ENCODE data around the gene ETS1.

The ETS1 gene

DNA sequence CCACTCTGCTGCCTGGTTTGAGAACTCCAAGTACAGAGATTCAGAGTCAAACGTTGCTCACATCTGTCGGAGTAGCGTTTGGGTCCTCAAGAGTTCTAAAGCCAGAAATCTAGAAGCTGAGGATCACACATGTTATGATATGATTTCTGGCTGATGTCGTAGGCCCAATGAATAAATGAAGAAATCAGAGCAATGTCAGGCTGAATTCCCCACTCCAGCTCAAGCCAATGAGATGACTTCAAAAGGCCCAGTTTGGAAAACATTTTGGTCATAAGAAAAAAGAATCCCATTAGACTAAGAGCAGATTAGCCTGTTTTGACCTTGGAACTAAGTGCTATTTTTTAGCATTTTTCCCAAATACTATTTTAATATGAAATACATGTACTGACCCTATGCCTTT lies 106.7 kb downstream of the ETS1 start:
- DNase-seq (ENCODE audit: low spot score in 2 of 2) = no peak
- H3K27ac Mint-ChIP-seq = peak overlapping the region; percentile 96
- no peaks in the 10 kb centered on the region for H3K9me3 Mint-ChIP-seq
- ATAC-seq = no peak
- H3K36me3 Mint-ChIP-seq = peaks cover 100% of the 10 kb centered on the region
- H3K4me3 Mint-ChIP-seq = peak overlapping the region; percentile 71
- peaks cover 94% of the 10 kb centered on the region for H3K4me1 Mint-ChIP-seq

DNA sequence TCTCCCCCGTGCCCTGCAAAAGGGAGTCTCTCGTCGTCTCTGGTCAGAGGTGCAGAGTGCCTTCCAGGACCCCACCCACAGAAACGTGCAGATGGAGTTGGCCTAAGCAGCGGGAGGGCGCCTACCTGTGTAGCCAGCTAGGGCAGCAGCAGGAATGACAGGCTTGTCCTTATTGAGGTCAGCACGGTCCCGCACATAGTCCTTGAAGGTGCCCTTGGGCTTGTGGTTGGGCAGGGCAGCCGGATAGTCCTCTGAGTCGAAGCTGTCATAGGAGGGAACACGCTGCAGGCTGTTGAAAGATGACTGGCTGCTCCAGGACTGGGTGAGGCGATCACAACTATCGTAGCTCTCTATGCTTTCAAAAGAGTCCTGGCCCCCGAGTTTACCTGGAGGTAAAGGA lies 107.3 kb downstream of the ETS1 start:
- H3K4me3 Mint-ChIP-seq = peak overlapping the region; percentile 71
- peak overlapping the region; percentile 96 for H3K27ac Mint-ChIP-seq
- H3K9me3 Mint-ChIP-seq = no peaks in the 10 kb centered on the region
- DNase-seq (ENCODE audit: low spot score in 2 of 2) = no peak
- H3K36me3 Mint-ChIP-seq = peaks cover 100% of the 10 kb centered on the region
- ATAC-seq = no peak
- H3K4me1 Mint-ChIP-seq = peaks cover 92% of the 10 kb centered on the region

DNA sequence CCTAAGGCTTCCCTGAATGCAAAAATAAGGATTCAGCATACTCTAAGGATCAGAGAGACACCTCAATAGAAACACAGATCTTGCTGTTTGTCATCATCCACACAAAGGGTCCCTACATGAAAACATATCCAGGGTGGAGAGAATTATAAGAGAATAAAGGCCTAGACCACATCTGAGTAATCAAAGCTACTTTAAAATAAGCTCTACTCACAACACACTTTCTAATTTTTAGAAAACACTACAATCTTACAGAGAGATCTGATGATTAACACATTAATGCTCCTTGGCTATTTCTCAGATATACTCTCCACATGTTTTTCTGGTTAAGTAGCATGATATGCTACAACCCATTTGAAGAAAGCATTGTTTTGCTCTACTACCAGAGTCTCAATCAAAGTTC lies 108.2 kb downstream of the ETS1 start:
- H3K4me1 Mint-ChIP-seq = peaks cover 92% of the 10 kb centered on the region
- ATAC-seq (no peak), DNase-seq (ENCODE audit: low spot score in 2 of 2) (no peak)
- peaks cover 100% of the 10 kb centered on the region for H3K36me3 Mint-ChIP-seq
- H3K4me3 Mint-ChIP-seq = peak overlapping the region; percentile 71
- H3K27ac Mint-ChIP-seq = peak overlapping the region; percentile 96
- no peaks in the 10 kb centered on the region for H3K9me3 Mint-ChIP-seq

DNA sequence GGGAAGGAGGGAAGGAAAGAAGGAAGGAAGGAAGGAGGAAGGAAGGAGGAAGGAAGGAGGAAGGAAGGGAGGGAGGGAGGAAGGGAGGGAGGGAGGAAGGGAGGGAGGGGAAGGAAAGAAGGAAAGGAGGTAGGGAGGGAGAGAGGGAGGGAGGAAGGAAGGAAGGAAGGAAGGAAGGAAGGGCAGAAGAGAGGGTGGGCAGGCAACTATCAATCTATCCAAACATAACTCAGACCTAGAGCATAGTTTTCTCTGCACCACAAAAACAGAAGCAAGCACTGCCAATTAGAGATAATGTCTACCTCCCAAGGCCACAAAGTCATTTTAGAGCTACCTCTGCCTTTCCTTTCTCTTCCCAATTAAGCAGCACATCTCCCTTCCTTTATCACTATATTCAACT lies 109.1 kb downstream of the ETS1 start:
- Mint-ChIP-seq H3K27ac (peak overlapping the region; percentile 96), H3K4me3 (peak overlapping the region; percentile 71), H3K9me3 (no peaks in the 10 kb centered on the region), H3K36me3 (peaks cover 100% of the 10 kb centered on the region), H3K4me1 (peaks cover 92% of the 10 kb centered on the region)
- no peak for ATAC-seq
- no peak for DNase-seq (ENCODE audit: low spot score in 2 of 2)

DNA sequence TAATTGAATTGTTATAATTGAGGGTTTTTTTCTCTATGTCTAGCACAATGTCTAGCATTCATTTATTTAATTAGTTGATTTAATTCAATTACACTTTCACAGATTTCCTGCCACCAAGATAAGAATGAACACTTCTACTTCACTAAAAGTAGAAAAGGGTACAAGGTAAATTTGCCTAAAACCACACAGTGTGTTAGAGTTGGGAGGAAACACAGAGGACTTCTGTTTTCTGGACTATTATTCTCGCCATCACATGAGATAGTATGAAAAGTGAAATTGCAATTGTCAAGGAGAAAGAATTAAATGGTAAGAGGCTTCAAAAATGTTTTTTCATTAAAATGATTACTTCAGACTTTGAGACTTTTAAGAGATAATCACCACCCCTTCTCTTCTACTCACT lies 109.5 kb downstream of the ETS1 start:
- no peaks in the 10 kb centered on the region for H3K9me3 Mint-ChIP-seq
- H3K4me3 Mint-ChIP-seq = peak overlapping the region; percentile 71
- DNase-seq (ENCODE audit: low spot score in 2 of 2) (no peak), ATAC-seq (no peak)
- H3K36me3 Mint-ChIP-seq = peaks cover 100% of the 10 kb centered on the region
- H3K27ac Mint-ChIP-seq = peak overlapping the region; percentile 96
- H3K4me1 Mint-ChIP-seq = peaks cover 92% of the 10 kb centered on the region

DNA sequence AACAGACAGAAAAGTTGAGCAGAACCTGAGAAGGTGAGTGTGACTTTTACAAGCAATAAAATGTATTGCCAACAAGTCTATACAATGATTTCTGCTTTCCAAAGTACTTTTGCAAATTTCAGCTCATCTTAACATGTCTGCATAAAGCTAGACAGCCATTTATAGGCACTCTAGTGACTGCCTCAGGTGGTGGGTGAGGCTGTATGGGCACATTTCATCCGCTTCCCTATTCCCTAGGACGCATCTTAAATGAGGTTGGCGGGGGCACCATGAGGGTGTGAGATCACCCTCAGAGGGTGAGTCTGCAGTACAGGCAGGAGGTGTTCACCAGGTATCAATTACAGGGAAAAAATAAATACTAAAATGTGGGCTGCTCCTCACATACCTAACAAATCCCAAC lies 110.1 kb downstream of the ETS1 start:
- peak overlapping the region; percentile 96 for H3K27ac Mint-ChIP-seq
- H3K36me3 Mint-ChIP-seq = peaks cover 100% of the 10 kb centered on the region

DNA sequence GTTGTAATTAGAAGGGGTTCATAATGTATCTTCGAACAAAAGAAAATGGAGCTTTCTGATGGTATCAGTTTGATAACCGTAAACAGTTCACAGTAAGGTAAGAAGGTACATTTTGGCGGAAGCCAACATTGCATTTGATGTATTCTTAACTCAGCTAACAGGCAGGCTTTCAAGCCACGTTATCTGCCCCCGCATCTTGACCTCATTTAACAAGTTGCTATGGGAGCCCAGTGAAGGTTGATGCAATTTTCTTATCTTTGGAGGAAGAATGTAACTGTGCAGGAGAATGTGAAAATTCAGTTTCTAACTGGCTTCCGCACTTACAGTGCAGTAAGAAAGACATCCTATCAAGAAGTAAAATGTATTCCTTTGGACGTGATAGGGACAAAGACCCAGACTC lies 110.6 kb downstream of the ETS1 start:
- peak; percentile 61 for ATAC-seq
- Mint-ChIP-seq H3K27ac (peak overlapping the region; percentile 96), H3K9me3 (no peaks in the 10 kb centered on the region), H3K36me3 (peaks cover 100% of the 10 kb centered on the region), H3K4me3 (peak overlapping the region; percentile 71), H3K4me1 (peaks cover 92% of the 10 kb centered on the region)
- DNase-seq (ENCODE audit: low spot score in 2 of 2) = no peak

More for the DNA sequence above, 110.1 kb downstream of the ETS1 start:
- Mint-ChIP-seq H3K4me1 (peaks cover 92% of the 10 kb centered on the region), H3K4me3 (peak overlapping the region; percentile 71), H3K9me3 (no peaks in the 10 kb centered on the region)
- ATAC-seq (no peak), DNase-seq (ENCODE audit: low spot score in 2 of 2) (no peak)

DNA sequence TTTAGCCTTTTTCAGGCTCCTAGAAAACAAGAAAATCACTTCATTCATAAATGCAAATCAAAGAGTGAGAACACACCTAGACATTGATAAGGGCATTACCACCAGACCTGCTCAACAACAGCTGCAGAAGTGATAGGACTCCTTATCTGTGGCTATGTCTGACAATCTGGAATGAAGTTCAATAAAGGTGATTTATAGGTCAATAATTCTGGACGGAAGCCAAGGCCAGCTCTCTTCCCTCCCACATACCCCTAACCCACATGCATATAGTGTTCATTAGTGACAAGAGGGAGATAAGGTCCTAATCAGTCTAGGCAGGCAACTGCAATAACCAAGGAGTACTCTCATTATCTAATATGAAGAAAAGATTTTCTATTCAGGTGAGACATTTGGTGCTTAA lies 111.3 kb downstream of the ETS1 start:
- peaks cover 95% of the 10 kb centered on the region for H3K4me1 Mint-ChIP-seq
- no peaks in the 10 kb centered on the region for H3K9me3 Mint-ChIP-seq
- ATAC-seq (no peak), DNase-seq (ENCODE audit: low spot score in 2 of 2) (no peak)
- peak overlapping the region; percentile 71 for H3K4me3 Mint-ChIP-seq
- peaks cover 100% of the 10 kb centered on the region for H3K36me3 Mint-ChIP-seq
- peak overlapping the region; percentile 96 for H3K27ac Mint-ChIP-seq

DNA sequence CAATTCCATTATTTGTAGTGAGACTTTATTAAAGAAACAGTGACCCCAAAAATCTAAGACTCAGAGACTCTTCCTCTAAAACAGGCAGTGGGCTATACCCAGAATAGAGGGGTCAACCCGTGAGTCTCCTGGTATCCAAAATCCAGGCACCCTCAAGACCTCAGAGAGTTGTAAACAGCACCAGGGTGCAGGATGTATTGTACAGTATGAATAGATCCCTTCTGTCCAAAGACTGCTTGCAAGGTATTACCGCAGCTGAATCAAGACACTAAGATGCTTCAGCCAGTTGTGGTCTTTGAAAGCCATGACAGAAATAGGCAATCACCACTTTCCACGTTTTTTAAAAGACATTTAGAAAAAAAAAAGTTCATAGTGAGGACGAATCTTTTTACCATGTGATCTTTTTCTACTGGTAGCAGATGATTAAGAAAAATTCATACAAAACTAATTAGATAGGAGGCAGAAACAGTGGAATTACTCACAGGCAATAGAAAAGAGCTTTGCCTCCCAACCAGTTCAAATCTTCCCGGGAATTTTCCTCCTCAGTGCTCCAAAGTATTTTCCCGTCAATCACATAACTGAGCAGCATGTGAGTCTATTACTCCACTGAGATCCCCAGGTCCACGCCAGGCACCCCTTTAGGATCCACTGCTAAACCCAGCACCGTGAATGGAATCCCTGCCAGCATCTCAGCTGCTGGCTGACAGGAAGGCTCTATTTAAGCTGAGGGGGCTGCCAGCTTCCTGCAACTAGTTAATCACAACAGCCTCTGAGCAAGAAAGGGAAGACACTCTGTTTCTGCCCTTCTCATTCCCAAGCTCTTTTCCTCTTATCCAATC lies 113.1 kb downstream of the ETS1 start:
- peaks cover 97% of the 10 kb centered on the region for H3K4me1 Mint-ChIP-seq
- H3K4me3 Mint-ChIP-seq = peak overlapping the region; percentile 71
- peak overlapping the region; percentile 96 for H3K27ac Mint-ChIP-seq
- DNase-seq (ENCODE audit: low spot score in 2 of 2) (no peak), ATAC-seq (no peak)
- peaks cover 100% of the 10 kb centered on the region for H3K36me3 Mint-ChIP-seq
- H3K9me3 Mint-ChIP-seq = no peaks in the 10 kb centered on the region

DNA sequence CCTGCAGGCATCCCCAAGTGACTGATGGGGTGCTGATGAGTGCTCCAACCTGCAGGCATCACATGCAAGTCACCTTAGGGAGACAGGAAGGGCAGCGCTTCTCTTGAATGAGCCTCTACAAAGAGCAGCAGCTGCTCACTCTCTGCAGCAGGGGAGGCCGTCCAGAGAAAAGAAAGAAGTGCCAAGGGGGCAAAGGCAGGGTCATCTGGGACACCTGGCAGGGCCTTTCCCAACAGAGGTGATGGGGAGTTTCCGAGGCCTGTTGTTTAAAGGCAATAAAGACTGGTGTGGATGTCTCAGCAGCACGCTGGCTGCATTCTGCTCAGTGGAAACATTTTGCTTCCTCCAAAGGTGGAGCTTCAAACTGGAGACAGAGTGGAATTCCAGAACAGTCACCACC lies 113.7 kb downstream of the ETS1 start:
- H3K4me1 Mint-ChIP-seq = peaks cover 97% of the 10 kb centered on the region
- H3K27ac Mint-ChIP-seq = peak overlapping the region; percentile 96
- no peaks in the 10 kb centered on the region for H3K9me3 Mint-ChIP-seq
- DNase-seq (ENCODE audit: low spot score in 2 of 2) (no peak), ATAC-seq (no peak)
- peak overlapping the region; percentile 71 for H3K4me3 Mint-ChIP-seq
- peaks cover 100% of the 10 kb centered on the region for H3K36me3 Mint-ChIP-seq

DNA sequence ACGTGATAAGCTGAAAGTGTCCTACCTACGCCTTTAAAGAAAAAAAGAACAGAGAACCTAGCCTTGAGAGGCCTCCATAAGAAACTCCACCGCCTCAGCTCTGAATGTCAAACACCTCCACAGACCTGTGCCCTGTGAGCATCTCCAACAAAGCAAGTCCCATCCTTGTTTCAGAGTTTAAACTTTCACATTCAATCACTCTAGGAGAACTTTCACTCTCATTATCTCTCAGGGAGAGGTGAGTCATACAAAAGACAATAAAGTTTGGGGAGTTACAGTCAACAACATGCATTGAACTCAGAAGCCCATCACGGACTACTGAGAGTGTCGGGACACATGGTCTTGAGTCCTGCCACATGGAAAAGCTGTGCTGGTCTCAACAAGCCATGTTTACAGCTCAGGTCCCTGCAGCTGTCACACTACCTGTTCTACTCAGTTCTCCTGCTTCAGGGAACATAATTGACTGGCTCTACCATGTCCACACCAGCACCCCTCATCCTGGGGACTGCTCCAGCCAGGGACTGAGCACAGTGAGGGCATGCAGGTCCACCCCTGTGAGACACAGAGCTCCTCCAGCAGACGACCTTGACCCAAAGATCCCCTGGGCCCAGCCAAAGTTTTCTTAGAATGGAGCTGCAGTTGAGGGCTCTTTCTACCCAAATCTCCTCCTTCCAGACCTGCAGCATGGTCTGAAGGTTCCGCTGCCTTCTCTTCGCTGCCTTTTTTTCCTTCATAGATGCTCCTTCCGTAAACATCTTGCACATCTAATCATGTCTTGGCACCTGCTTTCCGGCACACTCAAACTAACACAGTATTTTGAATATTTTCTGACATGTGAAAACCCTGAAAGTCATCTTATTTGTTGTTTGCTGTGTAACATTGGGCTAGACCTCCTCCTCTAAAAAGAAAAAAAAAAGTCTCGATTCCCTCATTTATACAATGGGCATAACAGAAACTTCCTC lies 114.9 kb downstream of the ETS1 start:
- DNase-seq (ENCODE audit: low spot score in 2 of 2) (no peak), ATAC-seq (peak; percentile 75)
- H3K4me1 Mint-ChIP-seq = peaks cover 97% of the 10 kb centered on the region
- peaks cover 100% of the 10 kb centered on the region for H3K36me3 Mint-ChIP-seq
- peak overlapping the region; percentile 71 for H3K4me3 Mint-ChIP-seq
- no peaks in the 10 kb centered on the region for H3K9me3 Mint-ChIP-seq
- H3K27ac Mint-ChIP-seq = peak overlapping the region; percentile 96

DNA sequence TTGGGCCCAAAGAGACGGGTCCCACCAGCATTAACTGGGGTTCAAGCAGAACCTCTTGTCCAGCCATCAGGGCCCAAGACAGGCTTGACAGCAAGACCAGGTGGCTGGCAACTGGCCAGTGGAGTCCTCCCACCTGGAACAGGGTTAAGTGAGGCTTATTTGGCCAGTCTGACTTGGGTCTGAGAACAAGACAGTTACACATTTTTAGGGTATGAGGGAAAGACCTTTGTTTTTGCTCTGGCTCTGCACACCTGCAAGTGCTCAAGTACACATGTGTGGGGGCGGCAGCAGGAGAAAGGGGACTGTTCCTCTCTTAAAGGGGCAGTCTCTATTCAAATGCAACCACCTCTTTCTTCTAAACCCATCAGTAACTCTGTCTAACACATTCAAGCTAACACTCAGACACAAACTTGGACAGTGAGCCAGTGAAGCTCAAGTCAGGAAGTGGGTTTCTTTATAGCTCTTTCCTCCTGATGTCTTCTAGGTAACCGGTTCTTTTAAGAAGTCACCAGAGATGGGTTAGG lies 116.2 kb downstream of the ETS1 start:
- Mint-ChIP-seq H3K27ac (peak overlapping the region; percentile 96), H3K4me1 (peaks cover 97% of the 10 kb centered on the region), H3K4me3 (peak overlapping the region; percentile 71), H3K36me3 (peaks cover 100% of the 10 kb centered on the region), H3K9me3 (no peaks in the 10 kb centered on the region)
- ATAC-seq (peak; percentile 45), DNase-seq (ENCODE audit: low spot score in 2 of 2) (no peak)

DNA sequence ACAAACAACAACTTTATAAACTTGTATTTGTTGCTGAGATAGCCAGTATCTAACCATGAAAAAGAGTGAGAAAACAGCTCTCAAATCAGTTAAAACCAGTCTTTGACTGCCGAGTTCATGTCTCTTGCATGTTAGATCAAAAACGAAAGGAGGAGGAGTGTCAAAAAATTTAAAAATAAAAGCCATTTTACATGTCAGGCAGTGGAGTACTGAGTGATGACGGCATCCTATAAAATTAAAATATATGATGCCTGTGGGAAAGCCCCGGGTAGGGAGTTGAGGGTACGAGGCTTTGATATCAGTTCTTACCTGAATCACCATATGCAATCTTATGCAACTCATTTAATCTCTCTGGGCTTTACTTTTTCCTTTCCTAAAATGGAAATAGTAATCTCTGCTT lies 117.3 kb downstream of the ETS1 start:
- H3K4me3 Mint-ChIP-seq = peak overlapping the region; percentile 71
- H3K27ac Mint-ChIP-seq = peak overlapping the region; percentile 96
- H3K36me3 Mint-ChIP-seq = peaks cover 100% of the 10 kb centered on the region
- peak; percentile 44 for ATAC-seq
- no peaks in the 10 kb centered on the region for H3K9me3 Mint-ChIP-seq
- H3K4me1 Mint-ChIP-seq = peaks cover 100% of the 10 kb centered on the region
- DNase-seq (ENCODE audit: low spot score in 2 of 2) = no peak

DNA sequence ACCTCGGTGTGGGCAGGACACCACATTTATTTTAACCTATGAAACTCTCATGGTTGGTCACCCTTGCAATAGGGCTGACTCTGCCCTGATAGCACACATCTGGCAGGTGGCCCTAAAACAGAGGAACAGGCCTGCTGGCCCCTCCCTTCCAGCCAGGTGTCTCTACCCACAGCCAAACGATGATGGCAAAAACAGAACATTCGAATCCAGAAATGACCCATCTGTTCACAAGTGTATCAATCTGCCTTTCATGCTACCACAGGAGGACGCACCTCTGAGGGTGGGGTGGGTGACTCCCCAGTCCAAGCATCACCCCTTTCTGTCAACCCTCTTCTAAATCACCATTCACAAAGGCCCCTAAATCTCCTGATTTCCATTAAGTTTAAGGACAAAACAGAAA lies 118.1 kb downstream of the ETS1 start:
- DNase-seq (ENCODE audit: low spot score in 2 of 2) = no peak
- peak overlapping the region; percentile 96 for H3K27ac Mint-ChIP-seq
- H3K4me1 Mint-ChIP-seq = peaks cover 100% of the 10 kb centered on the region
- peak overlapping the region; percentile 71 for H3K4me3 Mint-ChIP-seq
- peak; percentile 31 for ATAC-seq
- H3K9me3 Mint-ChIP-seq = no peaks in the 10 kb centered on the region
- peaks cover 100% of the 10 kb centered on the region for H3K36me3 Mint-ChIP-seq

DNA sequence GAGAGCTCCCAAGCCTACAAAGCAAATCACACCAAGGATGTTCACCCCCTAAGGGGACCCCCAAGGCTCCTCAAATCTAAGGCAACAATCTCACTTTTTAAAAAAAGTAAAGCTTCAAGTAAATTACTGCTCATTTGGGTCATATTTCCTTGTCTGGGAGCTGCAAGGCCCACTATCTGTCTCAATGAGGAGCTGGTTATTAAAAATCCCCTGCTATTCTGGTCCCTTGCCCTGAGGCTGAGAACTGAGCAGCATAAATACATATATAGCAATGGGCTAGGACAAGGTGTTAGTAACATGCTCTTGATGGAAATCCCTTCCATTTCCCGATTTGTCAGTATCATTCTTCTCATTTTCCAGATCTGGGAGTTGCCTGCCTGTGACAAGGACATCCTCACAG lies 119.2 kb downstream of the ETS1 start:
- ATAC-seq (no peak), DNase-seq (ENCODE audit: low spot score in 2 of 2) (no peak)
- H3K4me3 Mint-ChIP-seq = peak overlapping the region; percentile 71
- peaks cover 100% of the 10 kb centered on the region for H3K36me3 Mint-ChIP-seq
- H3K9me3 Mint-ChIP-seq = no peaks in the 10 kb centered on the region
- H3K27ac Mint-ChIP-seq = peak overlapping the region; percentile 96
- H3K4me1 Mint-ChIP-seq = peaks cover 100% of the 10 kb centered on the region

Data from stimulated activated effector memory CD8-positive, alpha-beta T cell treated with anti-CD3 and anti-CD28 coated beads, Interleukin-12 subunit alpha, Interleukin-12 subunit beta, amount 100 ng/mL, for 72 hours (primary cell).